C4-2B (cell line): ENCODE measurements around the gene NLRP3.

Experiments
- H3K27ac ChIP-seq: fragments of 450-650 bp; 2 replicates; pipeline ENCODE4 v1.5.1; 2017
- ZFX ChIP-seq: fragments of 450-650 bp; IDR thresholded peaks from 2 replicates; pipeline ENCODE4 v1.6.1; 2017
- TF ChIP-seq, protein P1 (sequence below): fragments of 450-650 bp; conservative IDR thresholded peaks from 2 replicates; pipeline ENCODE4 v1.5.1; 2017; ENCODE audit warnings: mild to moderate bottlenecking

Gene NLRP3

DNA sequence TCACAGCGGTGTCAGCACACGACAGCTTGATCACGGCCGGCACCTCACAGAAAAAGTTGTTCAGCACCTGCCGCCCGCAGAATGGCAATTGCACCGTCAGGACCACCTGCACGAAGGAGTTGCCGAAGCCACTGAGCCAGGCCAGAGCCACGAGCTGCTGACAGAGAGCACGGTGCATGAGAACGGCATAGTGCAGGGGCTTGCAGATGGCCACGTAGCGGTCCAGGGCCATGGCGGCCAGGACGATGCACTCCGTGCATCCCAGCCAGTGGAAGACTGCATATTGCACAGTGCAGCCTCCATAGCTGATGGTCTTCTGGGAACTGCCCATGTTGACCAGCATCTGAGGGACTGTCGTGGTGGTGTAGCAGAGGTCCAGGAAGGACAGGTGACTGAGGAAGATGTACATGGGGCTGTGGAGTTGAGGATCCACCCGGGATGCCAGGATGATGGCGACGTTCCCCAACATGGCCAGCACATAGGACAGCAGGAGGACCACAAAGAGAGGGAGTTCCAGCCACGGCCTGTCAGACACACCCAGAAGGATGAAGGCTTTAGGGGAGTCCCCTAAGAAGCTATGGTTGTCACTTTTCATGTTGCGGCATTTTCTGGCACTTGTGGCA is 35.5 kb downstream of the NLRP3 start:
- no peak overlapping the region for H3K27ac ChIP-seq
- TF ChIP-seq, protein P1, sequence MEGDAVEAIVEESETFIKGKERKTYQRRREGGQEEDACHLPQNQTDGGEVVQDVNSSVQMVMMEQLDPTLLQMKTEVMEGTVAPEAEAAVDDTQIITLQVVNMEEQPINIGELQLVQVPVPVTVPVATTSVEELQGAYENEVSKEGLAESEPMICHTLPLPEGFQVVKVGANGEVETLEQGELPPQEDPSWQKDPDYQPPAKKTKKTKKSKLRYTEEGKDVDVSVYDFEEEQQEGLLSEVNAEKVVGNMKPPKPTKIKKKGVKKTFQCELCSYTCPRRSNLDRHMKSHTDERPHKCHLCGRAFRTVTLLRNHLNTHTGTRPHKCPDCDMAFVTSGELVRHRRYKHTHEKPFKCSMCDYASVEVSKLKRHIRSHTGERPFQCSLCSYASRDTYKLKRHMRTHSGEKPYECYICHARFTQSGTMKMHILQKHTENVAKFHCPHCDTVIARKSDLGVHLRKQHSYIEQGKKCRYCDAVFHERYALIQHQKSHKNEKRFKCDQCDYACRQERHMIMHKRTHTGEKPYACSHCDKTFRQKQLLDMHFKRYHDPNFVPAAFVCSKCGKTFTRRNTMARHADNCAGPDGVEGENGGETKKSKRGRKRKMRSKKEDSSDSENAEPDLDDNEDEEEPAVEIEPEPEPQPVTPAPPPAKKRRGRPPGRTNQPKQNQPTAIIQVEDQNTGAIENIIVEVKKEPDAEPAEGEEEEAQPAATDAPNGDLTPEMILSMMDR: no peak
- no peak for TF ChIP-seq ZFX

DNA sequence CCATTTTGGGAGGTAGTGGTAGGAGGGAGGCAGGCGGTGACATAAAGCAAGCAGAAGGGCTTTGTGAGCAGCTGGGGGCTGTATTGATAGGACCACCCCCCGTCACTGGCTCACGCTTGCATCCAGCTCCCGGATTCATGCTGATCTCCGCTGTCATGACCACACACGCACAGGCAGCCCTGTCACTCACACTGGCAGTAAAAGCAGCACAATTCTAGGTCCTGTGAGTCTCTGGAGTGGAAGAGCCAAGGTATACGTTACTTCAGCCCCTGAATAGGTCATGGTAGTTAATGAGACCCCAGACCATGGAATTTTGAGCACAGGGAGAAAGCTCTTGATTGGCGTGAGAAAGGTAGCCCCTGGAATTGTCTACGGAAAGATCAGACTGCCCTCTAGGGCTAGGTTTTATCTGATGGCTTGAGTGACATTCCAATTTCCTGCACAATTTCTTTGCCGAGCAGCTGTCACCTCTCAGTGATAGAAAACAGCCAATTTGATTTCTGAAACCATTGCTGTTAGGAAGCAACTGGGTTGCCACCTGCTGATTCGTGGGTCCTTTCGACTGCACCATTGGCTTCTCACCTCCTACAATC is 36.6 kb downstream of the NLRP3 start:
- no peak for TF ChIP-seq ZFX
- TF ChIP-seq, protein P1: peak; percentile 25

DNA sequence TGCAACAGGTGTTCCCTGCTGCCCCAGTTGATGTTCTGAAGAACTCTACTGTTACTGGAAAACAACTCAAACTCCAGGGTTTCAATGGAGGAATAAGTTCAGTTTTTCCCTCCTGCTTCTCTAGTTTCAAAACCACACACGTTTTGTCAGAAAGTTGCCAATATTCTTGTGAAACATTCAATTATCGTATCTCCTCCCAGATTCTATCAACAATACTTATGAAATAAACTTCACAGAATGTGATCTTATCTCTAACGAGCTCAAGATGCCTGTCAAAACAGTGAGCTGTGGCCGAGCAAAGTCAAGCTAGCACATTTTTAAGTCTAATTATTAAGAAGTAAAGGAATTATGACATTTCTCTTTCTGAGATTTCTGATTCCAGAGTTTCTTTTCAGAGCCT is 37.3 kb downstream of the NLRP3 start:
- H3K27ac ChIP-seq: no peak overlapping the region
- TF ChIP-seq ZFX: no peak
- TF ChIP-seq, protein P1: no peak

More for the DNA sequence above, 36.6 kb downstream of the NLRP3 start:
- no peak overlapping the region for H3K27ac ChIP-seq

DNA sequence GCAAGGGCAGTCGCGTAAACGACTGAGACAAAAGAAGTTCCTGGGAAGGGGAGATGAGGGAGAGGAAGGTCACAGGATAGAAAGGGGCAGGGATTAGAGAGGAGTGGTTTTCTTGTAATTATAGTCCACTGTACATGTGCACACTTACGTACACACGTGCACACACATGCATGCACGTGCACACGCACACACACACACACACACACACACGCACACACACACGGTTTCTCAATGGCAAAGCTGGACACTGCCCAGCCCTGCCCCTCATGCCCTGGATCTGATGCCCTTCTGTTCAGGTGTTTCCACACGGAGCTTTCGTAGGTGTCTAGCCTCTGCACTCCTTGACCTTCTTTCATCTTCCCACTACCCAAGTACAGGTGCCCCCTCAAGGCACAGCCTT is 38.0 kb downstream of the NLRP3 start:
- no peak overlapping the region for H3K27ac ChIP-seq
- TF ChIP-seq, protein P1: no peak
- TF ChIP-seq ZFX: no peak

DNA sequence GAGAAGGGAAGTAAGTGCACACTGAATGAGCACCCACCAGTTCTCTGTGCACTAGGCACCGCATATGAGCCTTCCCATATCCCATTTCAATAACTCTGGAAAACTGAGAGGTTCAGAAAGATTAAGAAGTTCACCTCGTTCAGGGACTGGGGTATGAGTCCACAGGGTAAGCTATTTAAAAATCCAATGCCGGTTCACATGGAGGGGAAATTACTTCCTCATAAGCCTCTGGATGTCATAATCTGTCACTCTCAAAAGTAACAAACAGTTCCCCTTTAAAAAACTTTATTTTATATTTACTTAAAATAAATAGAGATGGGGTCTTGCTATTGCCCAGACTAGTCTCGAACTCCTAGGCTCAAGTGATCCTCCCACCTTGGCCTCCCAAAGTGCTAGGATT is 40.0 kb downstream of the NLRP3 start:
- TF ChIP-seq, protein P1: no peak
- TF ChIP-seq ZFX: no peak
- no peak overlapping the region for H3K27ac ChIP-seq

DNA sequence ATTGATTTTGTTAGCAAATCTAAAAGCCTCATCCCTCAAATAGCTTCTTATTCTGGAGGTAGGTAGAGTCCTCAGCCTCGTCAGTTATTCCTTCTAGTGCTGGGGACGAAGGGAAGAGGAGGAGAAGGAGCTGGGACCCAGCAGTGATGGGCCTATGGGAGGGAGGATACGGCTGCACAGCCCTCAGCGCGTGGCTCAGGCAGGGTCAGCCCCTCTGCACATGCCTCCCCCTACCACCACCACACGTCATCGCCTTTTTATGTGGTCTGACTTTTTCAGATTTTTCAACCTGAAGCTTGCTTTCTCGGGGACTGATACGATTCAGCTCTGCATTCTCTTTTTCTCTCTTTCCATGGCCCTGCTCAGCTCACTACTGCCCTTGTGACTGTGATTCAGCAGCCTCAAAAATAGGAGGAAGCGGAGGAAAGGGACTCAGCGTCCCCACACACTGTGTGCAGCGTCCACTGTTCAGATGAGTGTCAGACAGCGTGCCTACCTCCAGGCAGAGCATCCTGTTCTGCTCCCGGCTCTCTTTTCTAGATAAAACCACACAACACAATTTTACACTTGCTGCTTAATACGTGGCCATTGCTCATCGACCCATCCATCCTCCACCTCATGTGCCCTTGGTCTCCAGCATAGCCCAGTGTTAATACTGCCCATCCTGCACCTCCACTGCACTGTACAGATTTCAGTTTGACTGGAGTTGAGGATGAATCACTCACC is 41.1 kb downstream of the NLRP3 start:
- H3K27ac ChIP-seq: no peak overlapping the region
- TF ChIP-seq, protein P1: no peak
- TF ChIP-seq ZFX: no peak

DNA sequence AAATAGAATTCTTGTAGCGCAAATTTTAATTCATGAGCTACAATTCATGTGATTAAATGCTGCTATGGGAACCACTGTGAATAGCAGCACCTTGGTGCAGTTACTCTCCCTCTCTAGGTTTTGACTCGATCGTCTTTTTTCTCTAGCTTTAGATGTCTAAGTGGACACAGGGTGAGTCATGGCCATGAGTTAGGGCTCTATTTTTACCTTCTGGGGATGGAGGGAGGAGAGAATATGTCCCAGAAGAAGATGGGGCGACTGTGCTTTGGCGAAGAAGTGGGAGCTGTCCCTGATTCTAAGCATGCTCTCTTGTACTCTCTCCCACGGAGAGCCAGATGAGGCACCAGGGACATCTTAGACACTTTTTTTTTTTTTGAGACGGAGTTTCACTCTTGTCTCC is 43.5 kb downstream of the NLRP3 start:
- no peak overlapping the region for H3K27ac ChIP-seq
- TF ChIP-seq, protein P1: no peak
- no peak for TF ChIP-seq ZFX
